BJ (cell line): Measurements from ENCODE around the gene CACNA1I. TPM values are rescaled to one million over a fixed set of nuclear protein-coding genes. Genes with fewer than 3 reads are reported as not detected.
A peak's percentile ranks its signal among the peaks of the same experiment; 100 is the strongest.

ENCODE experiments used
- CTCF ChIA-PET: fragments of 350-600 bp; formaldehyde crosslinking; extraction: SDS; loops from one replicate; lab custom pipeline; 2021; ENCODE audit warnings: antibody characterized with exemption, inconsistent platforms; lab: Yijun Ruan, JAX
- POLR2A ChIA-PET: fragments of 300-600 bp; sonication (Branson Sonifier 250); formaldehyde crosslinking; extraction: SDS; loops from one replicate; lab custom pipeline; 2021; ENCODE audit warnings: antibody characterized with exemption; lab: Charles Lee
- DNase-seq: peaks from one replicate; pipeline ENCODE4 v3.0.0-alpha.2; 2011; ENCODE audit warnings: low read depth
- H3K27me3 ChIP-seq: 2 replicates; pipeline ENCODE4 v1.6.0; 2011; ENCODE audit warnings: low read length; ENCODE audit not compliant: control insufficient read depth, insufficient read depth
- H3K36me3 ChIP-seq: 2 replicates; pipeline ENCODE4 v1.5.1; 2011; ENCODE audit warnings: low read length; ENCODE audit not compliant: control insufficient read depth, insufficient read depth
- H3K4me3 ChIP-seq: 2 replicates; pipeline ENCODE4 v1.5.1; 2011; ENCODE audit warnings: low read depth, mild to moderate bottlenecking, control low read depth, low read length
- CTCF ChIP-seq: IDR thresholded peaks from 2 replicates; pipeline ENCODE4 v1.5.1; 2011; ENCODE audit warnings: low read depth, mild to moderate bottlenecking, control low read depth, inconsistent platforms, low read length, moderate library complexity; ENCODE audit not compliant: insufficient read depth
- polyA plus RNA-seq: library from polyadenylated mRNA; depleted of rRNA; stranded (reverse); fragments of >200 nt; gene quantifications from 2 replicates; pipeline ENCODE4 v1.2.3, GENCODE V29; 2011

Gene CACNA1I
- polyA plus RNA-seq, 1 experiment: 0.01 TPM

GRCh38 chr22:39528080-39528661 is 42.4 kb upstream of the CACNA1I start:
- H3K4me3 ChIP-seq: no peak overlapping the region
- H3K27me3 ChIP-seq: no peaks in the 10 kb centered on the region
- H3K36me3 ChIP-seq: peaks cover 21% of the 10 kb centered on the region
- DNase-seq: no peak
- ChIA-PET CTCF (interaction anchor here (0.7 to 24.6 kb wide), 23 partner anchors 8 to 669 kb away, joined by 3 to 476 read pairs (median 7); partner anchors contain the start of genes ATF4, MIEF1 and RPL3), POLR2A (interaction anchor here (0.8 to 1.4 kb wide), 2 partner anchors 211 to 516 kb away, joined by 4 to 5 read pairs; no protein-coding TSS in a partner anchor)
- no peak for TF ChIP-seq CTCF

- ChIA-PET POLR2A (interaction anchor here (0.6 to 1.4 kb wide), 4 partner anchors 9 to 649 kb away, joined by 3 to 5 read pairs (median 4); partner anchors contain the start of gene TNRC6B), CTCF (interaction anchor here (0.5 to 24.6 kb wide), 42 partner anchors 9 to 810 kb away, joined by 3 to 476 read pairs (median 4); partner anchors contain the start of genes ATF4, MIEF1, RPL3 and SYNGR1)
- no peak overlapping the region for H3K4me3 ChIP-seq
- peaks cover 19% of the 10 kb centered on the region for H3K36me3 ChIP-seq
- peak; percentile 99 for TF ChIP-seq CTCF
- DNase-seq: no peak
- no peaks in the 10 kb centered on the region for H3K27me3 ChIP-seq
Measured at GRCh38 chr22:39528681-39529486, 41.7 kb upstream of the CACNA1I start.

GRCh38 chr22:39529487-39529851 is 41.1 kb upstream of the CACNA1I start:
- no peak overlapping the region for H3K4me3 ChIP-seq
- TF ChIP-seq CTCF: no peak
- peaks cover 14% of the 10 kb centered on the region for H3K36me3 ChIP-seq
- no peak for DNase-seq
- ChIA-PET CTCF (interaction anchor here (0.6 to 24.6 kb wide), 36 partner anchors 8 to 1005 kb away, joined by 3 to 476 read pairs (median 5); partner anchors contain the start of genes MIEF1, RPL3, SYNGR1 and TAB1), POLR2A (interaction anchor here (1.0 to 1.4 kb wide), 2 partner anchors 10 to 212 kb away, joined by 3 to 5 read pairs; no protein-coding TSS in a partner anchor)
- H3K27me3 ChIP-seq: no peaks in the 10 kb centered on the region

- no peak for TF ChIP-seq CTCF
- no peak for DNase-seq
- ChIA-PET CTCF (interaction anchor here (0.6 to 24.6 kb wide), 14 partner anchors 9 to 1004 kb away, joined by 3 to 476 read pairs (median 10); partner anchors contain the start of genes PDGFB and RPL3), POLR2A (no interaction called here)
- Histone ChIP-seq H3K27me3 (no peaks in the 10 kb centered on the region), H3K36me3 (peaks cover 14% of the 10 kb centered on the region), H3K4me3 (no peak overlapping the region)
Measured at GRCh38 chr22:39530116-39530515, 40.4 kb upstream of the CACNA1I start.
